Tibial nerve (tissue), 4 donors: Measurements from ENCODE around the gene HAUS3. TPM values are rescaled to one million over a fixed set of nuclear protein-coding genes. Genes with fewer than 3 reads are reported as not detected.

Source experiments
- DNase-seq, 2 donors: peaks; one replicate each; pipeline ENCODE4 v3.0.0-alpha.2; 2019; ENCODE audit warnings: low spot score in 2 of 2
- H3K27ac ChIP-seq, 4 donors: fragments of 200-600 bp; sonication (generic) in 3 of 4; one replicate each; pipeline ENCODE4 v1.5.1; 2017 to 2019; ENCODE audit warnings: mild to moderate bottlenecking in 1 of 4
- H3K27me3 ChIP-seq, 2 donors: fragments of 200-600 bp; sonication (generic) in 1 of 2; one replicate each; pipeline versions ENCODE4 v1.5.1 to v1.6.0; 2017 to 2019
- H3K36me3 ChIP-seq, 3 donors: fragments of 200-600 bp; sonication (generic); one replicate each; pipeline ENCODE4 v1.5.1; 2018 to 2019
- H3K4me1 ChIP-seq, 4 donors: fragments of 200-600 bp; sonication (generic) in 3 of 4; one replicate each; pipeline ENCODE4 v1.5.1; 2017 to 2019
- H3K4me3 ChIP-seq, 4 donors: fragments of 200-600 bp; sonication (generic) in 3 of 4; one replicate each; pipeline ENCODE4 v1.5.1; 2017 to 2019; ENCODE audit warnings: mild to moderate bottlenecking in 1 of 4, moderate library complexity in 1 of 4
- H3K9me3 ChIP-seq, 4 donors: fragments of 200-600 bp; sonication (generic) in 3 of 4; one replicate each; pipeline ENCODE4 v1.5.1; 2017 to 2019
- CTCF ChIP-seq, 5 experiments: fragments of 200-600 bp in 3 of 5; fragments of 450-650 bp in 2 of 5; sonication (generic) in 3 of 5; IDR thresholded peaks; one replicate each; pipeline ENCODE4 v1.5.1; 2016 to 2019; ENCODE audit warnings: antibody characterized with exemption in 5 of 5, mild to moderate bottlenecking in 3 of 5, moderate library complexity in 2 of 5
- EP300 ChIP-seq, 2 donors: sonication (generic); formaldehyde crosslinking; IDR thresholded peaks; one replicate each; pipeline ENCODE4 v1.6.1; 2017; ENCODE audit warnings: antibody characterized with exemption in 2 of 2, mild to moderate bottlenecking in 1 of 2
- POLR2A ChIP-seq, 2 donors: fragments of 450-650 bp; IDR thresholded peaks; one replicate each; pipeline ENCODE4 v1.6.1; 2017; ENCODE audit warnings: antibody characterized with exemption in 2 of 2, mild to moderate bottlenecking in 2 of 2, moderate library complexity in 2 of 2
- WGBS, 2 donors: methylation state at CpG; one replicate each; pipeline ENCODE4 v1.1.5; 2018; 5-methylcytosine and 5-hydroxymethylcytosine counted together
- total RNA-seq, 4 donors: library from RNA; depleted of rRNA; stranded (reverse); fragments of >200 nt; gene quantifications; one replicate each; pipeline ENCODE4 v1.1.0, GENCODE V29; 2016

The HAUS3 gene
- total RNA-seq, 4 donors from 2014 or later = 9.6 to 20.1 (median 17.5) TPM

- TF ChIP-seq CTCF (IDR thresholded peaks at IDR 0.05) = no peak
- no peak for TF ChIP-seq POLR2A (IDR thresholded peaks at IDR 0.05)
- TF ChIP-seq EP300 (IDR thresholded peaks at IDR 0.05) = no peak
- WGBS, 2 donors = 70 to 76% methylated on average over 17 to 20 of the region's 21 CpGs
- Histone ChIP-seq H3K36me3 (peaks cover 4 to 66% (median 11%) of the 10 kb centered on the region in 3 donors), H3K27ac (peak overlapping the region in 2 of 4 donors; percentile 4 to 42), H3K27me3 (no peaks in the 10 kb centered on the region), H3K4me3 (no peak overlapping the region), H3K9me3 (no peaks in the 10 kb centered on the region), H3K4me1 (peaks cover 0 to 42% (median 22%) of the 10 kb centered on the region in 4 donors)
- DNase-seq = no peak
Measured at GRCh38 chr4:2248044-2248780, 6.3 kb upstream of the HAUS3 start.

GRCh38 chr4:2247128-2248043 lies 5.5 kb upstream of the HAUS3 start:
- Histone ChIP-seq H3K9me3 (no peaks in the 10 kb centered on the region), H3K27ac (peak overlapping the region in 2 of 4 donors; percentile 2 to 79), H3K4me3 (no peak overlapping the region), H3K4me1 (peaks cover 0 to 45% (median 23%) of the 10 kb centered on the region in 4 donors), H3K27me3 (no peaks in the 10 kb centered on the region), H3K36me3 (peaks cover 4 to 57% (median 11%) of the 10 kb centered on the region in 3 donors)
- no peak for DNase-seq
- 81 to 85% methylated on average over 35 to 38 of the region's 42 CpGs for WGBS, 2 donors
- TF ChIP-seq CTCF (IDR thresholded peaks at IDR 0.05) (no peak), EP300 (IDR thresholded peaks at IDR 0.05) (no peak), POLR2A (IDR thresholded peaks at IDR 0.05) (no peak)

GRCh38 chr4:2246384-2247127 lies 4.6 kb upstream of the HAUS3 start:
- no peak for DNase-seq
- no peaks in the 10 kb centered on the region for H3K27me3 ChIP-seq
- no peak overlapping the region for H3K4me3 ChIP-seq
- WGBS, 2 donors = 78 to 88% methylated on average over 12 to 19 of the region's 19 CpGs
- peak overlapping the region in 2 of 4 donors; percentile 79 to 82 for H3K27ac ChIP-seq
- TF ChIP-seq EP300 (IDR thresholded peaks at IDR 0.05) (no peak), POLR2A (IDR thresholded peaks at IDR 0.05) (no peak), CTCF (IDR thresholded peaks at IDR 0.05) (no peak)
- H3K4me1 ChIP-seq = peaks cover 0 to 48% (median 24%) of the 10 kb centered on the region in 4 donors
- H3K9me3 ChIP-seq = no peaks in the 10 kb centered on the region
- H3K36me3 ChIP-seq = peaks cover 4 to 49% (median 11%) of the 10 kb centered on the region in 3 donors

GRCh38 chr4:2245787-2246275 lies 3.9 kb upstream of the HAUS3 start:
- Histone ChIP-seq H3K4me1 (peaks cover 0 to 52% (median 27%) of the 10 kb centered on the region in 4 donors), H3K27ac (peak overlapping the region in 3 of 4 donors; percentile 51 to 82 (median 79)), H3K36me3 (peaks cover 4 to 42% (median 11%) of the 10 kb centered on the region in 3 donors), H3K27me3 (no peaks in the 10 kb centered on the region), H3K9me3 (no peaks in the 10 kb centered on the region), H3K4me3 (no peak overlapping the region)
- no peak for TF ChIP-seq CTCF (IDR thresholded peaks at IDR 0.05)
- no peak for TF ChIP-seq EP300 (IDR thresholded peaks at IDR 0.05)
- TF ChIP-seq POLR2A (IDR thresholded peaks at IDR 0.05) = no peak
- WGBS, 2 donors = 68 to 73% methylated on average over 7 of the region's 7 CpGs
- no peak for DNase-seq
